HepG2 (cell line): ENCODE data around the gene RAP1GAP2. TPM values are rescaled to one million over a fixed set of nuclear protein-coding genes. Genes with fewer than 3 reads are reported as not detected.
A peak's percentile ranks its signal among the peaks of the same experiment; 100 is the strongest.

ENCODE experiments used
- FOSL2 ChIP-seq: sonication (generic); formaldehyde crosslinking; IDR thresholded peaks from 2 replicates; pipeline ENCODE4 v1.4.0; 2020; ENCODE audit warnings: missing genetic modification reagents
- KLF15 ChIP-seq: sonication (generic); formaldehyde crosslinking; IDR thresholded peaks from 2 replicates; pipeline ENCODE4 v1.8.1; 2023; ENCODE audit warnings: borderline replicate concordance, mild to moderate bottlenecking, inconsistent platforms, missing genetic modification reagents, mixed read lengths
- MYPOP ChIP-seq: sonication (generic); formaldehyde crosslinking; IDR thresholded peaks from 2 replicates; pipeline ENCODE4 v1.8.1; 2023; ENCODE audit warnings: mild to moderate bottlenecking, moderate library complexity, missing genetic modification reagents
- NONO ChIP-seq, 2 experiments: fragments of 450-650 bp in 1 of 2; sonication (generic) in 1 of 2; formaldehyde crosslinking in 1 of 2; IDR thresholded peaks in 1 of 2; conservative IDR thresholded peaks in 1 of 2; 2 replicates each; pipeline versions ENCODE4 v1.6.1 to v1.8.0; 2017 to 2022; ENCODE audit warnings: mild to moderate bottlenecking in 1 of 2, missing genetic modification reagents in 1 of 2, moderate library complexity in 1 of 2
- PHF20 ChIP-seq: sonication (generic); formaldehyde crosslinking; IDR thresholded peaks from 2 replicates; pipeline ENCODE4 v1.5.0; 2020; ENCODE audit warnings: mild to moderate bottlenecking, missing genetic modification reagents
- PREB ChIP-seq: sonication (generic); formaldehyde crosslinking; IDR thresholded peaks from 2 replicates; pipeline ENCODE4 v1.4.0; 2020; ENCODE audit warnings: missing genetic modification reagents
- REST ChIP-seq, 2 experiments: IDR thresholded peaks; 2 replicates each; pipeline ENCODE4 v1.6.1; 2011 to 2012; ENCODE audit warnings: low read length in 2 of 2, borderline replicate concordance in 1 of 2, low read depth in 1 of 2, mild to moderate bottlenecking in 1 of 2, moderate library complexity in 1 of 2
- SALL2 ChIP-seq: sonication (generic); formaldehyde crosslinking; IDR thresholded peaks from 2 replicates; pipeline ENCODE4 v1.8.1; 2023; ENCODE audit warnings: mild to moderate bottlenecking, missing genetic modification reagents, inconsistent platforms
- SIN3B ChIP-seq: fragments of 150-350 bp; IDR thresholded peaks from 2 replicates; pipeline ENCODE4 v1.6.1; 2014; ENCODE audit warnings: low read length
- SIX1 ChIP-seq: sonication (generic); formaldehyde crosslinking; IDR thresholded peaks from 2 replicates; pipeline ENCODE4 v1.4.0; 2020; ENCODE audit warnings: missing genetic modification reagents, borderline replicate concordance
- STAT5B ChIP-seq: sonication (generic); formaldehyde crosslinking; IDR thresholded peaks from 2 replicates; pipeline ENCODE4 v1.4.0; 2020; ENCODE audit warnings: missing genetic modification reagents
- TAF1 ChIP-seq: sonication (generic); formaldehyde crosslinking; IDR thresholded peaks from 2 replicates; pipeline ENCODE4 v1.4.0; 2020; ENCODE audit warnings: missing genetic modification reagents
- ZBTB26 ChIP-seq: IDR thresholded peaks from 2 replicates; pipeline ENCODE4 v1.6.1; 2016; ENCODE audit warnings: missing compliant biosample characterization, missing genetic modification reagents, borderline replicate concordance
- ZFAT ChIP-seq: sonication (generic); formaldehyde crosslinking; conservative IDR thresholded peaks from 2 replicates; pipeline ENCODE4 v1.8.1; 2023; ENCODE audit warnings: missing genetic modification reagents, inconsistent platforms
- ZFP36L2 ChIP-seq: sonication (generic); formaldehyde crosslinking; IDR thresholded peaks from 2 replicates; pipeline ENCODE4 v1.4.0; 2020; ENCODE audit warnings: missing genetic modification reagents
- ZNF468 ChIP-seq: sonication (generic); formaldehyde crosslinking; IDR thresholded peaks from 2 replicates; pipeline ENCODE4 v1.8.0; 2022; ENCODE audit warnings: mild to moderate bottlenecking, moderate library complexity, missing genetic modification reagents
- ZNF549 ChIP-seq: sonication (generic); formaldehyde crosslinking; IDR thresholded peaks from 2 replicates; pipeline ENCODE4 v1.5.0; 2020; ENCODE audit warnings: missing genetic modification reagents
- ZNF670 ChIP-seq: sonication (generic); formaldehyde crosslinking; IDR thresholded peaks from 2 replicates; pipeline ENCODE4 v1.8.0; 2022; ENCODE audit warnings: mild to moderate bottlenecking, missing genetic modification reagents, borderline replicate concordance
- polyA plus RNA-seq, 8 experiments: library from polyadenylated mRNA; depleted of rRNA in 3 of 8; stranded (reverse) in 7 of 8; unstranded in 1 of 8; fragments of >200 nt; fragmentation: Illumina TruSeq in 4 of 8; extraction: Trizol in 4 of 8; gene quantifications; 2 replicates each; pipeline versions ENCODE4 v1.2.1 to v1.2.3, GENCODE V29; 2011 to 2016; ENCODE audit warnings: low read depth in 4 of 8, missing spikeins in 1 of 8, mixed read lengths in 1 of 8; ENCODE audit not compliant: insufficient read depth in 1 of 8
- total RNA-seq, 5 experiments: library from RNA; depleted of rRNA; stranded (reverse); fragments of >200 nt; fragmentation: Illumina TruSeq; extraction: Trizol; gene quantifications; 2 replicates each; pipeline ENCODE4 v1.2.3, GENCODE V29; 2016; ENCODE audit warnings: low read depth in 1 of 5
- TF ChIP-seq, protein P1 (sequence below): IDR thresholded peaks from 2 replicates; pipeline ENCODE4 v1.6.1; 2016

Gene RAP1GAP2
- total and polyA plus RNA-seq, 2 of the 13 experiments (the other 11 are each of a cell fraction or from before 2014, with no cell fraction given): 10.9 to 12.0 TPM

- TF ChIP-seq ZNF468 (peak; percentile 93; the same call in 1 of the 2 replicates), SIN3B (0 out of 2 replicates have a peak, but pooled peaks have one; percentile 25), NONO (IDR thresholded peaks at IDR 0.05) (no peak), NONO (CRISPR knock-in tag; conservative IDR thresholded peaks at IDR 0.05) (peak; percentile 62; the same call in 1 of the 2 replicates), REST (IDR thresholded peaks at IDR 0.05; ENCODE audit: borderline replicate concordance in 1 of 2, low read depth in 1 of 2, low read length in 2 of 2) (peak; percentile 99 to 100), PREB (CRISPR knock-in tag) (peak; percentile 89; the same call in 1 of the 2 replicates), FOSL2 (peak; percentile 64), SALL2 (CRISPR knock-in tag) (peak; percentile 98), ZFP36L2 (peak; percentile 96), ZNF670 (CRISPR knock-in tag) (peak; percentile 80), MYPOP (CRISPR knock-in tag) (peak; percentile 96), TAF1 (peak; percentile 48; the same call in 1 of the 2 replicates), PHF20 (CRISPR knock-in tag) (peak; percentile 65), STAT5B (CRISPR knock-in tag) (peak; percentile 96), SIX1 (CRISPR knock-in tag) (0 out of 2 replicates have a peak, but pooled peaks have one; percentile 22), ZBTB26 (peak; percentile 94), ZFAT (CRISPR knock-in tag) (peak; percentile 92), KLF15 (peak; percentile 82; the same call in 1 of the 2 replicates), ZNF549 (CRISPR knock-in tag) (peak; percentile 72; the same call in 1 of the 2 replicates)
- TF ChIP-seq, protein P1, sequence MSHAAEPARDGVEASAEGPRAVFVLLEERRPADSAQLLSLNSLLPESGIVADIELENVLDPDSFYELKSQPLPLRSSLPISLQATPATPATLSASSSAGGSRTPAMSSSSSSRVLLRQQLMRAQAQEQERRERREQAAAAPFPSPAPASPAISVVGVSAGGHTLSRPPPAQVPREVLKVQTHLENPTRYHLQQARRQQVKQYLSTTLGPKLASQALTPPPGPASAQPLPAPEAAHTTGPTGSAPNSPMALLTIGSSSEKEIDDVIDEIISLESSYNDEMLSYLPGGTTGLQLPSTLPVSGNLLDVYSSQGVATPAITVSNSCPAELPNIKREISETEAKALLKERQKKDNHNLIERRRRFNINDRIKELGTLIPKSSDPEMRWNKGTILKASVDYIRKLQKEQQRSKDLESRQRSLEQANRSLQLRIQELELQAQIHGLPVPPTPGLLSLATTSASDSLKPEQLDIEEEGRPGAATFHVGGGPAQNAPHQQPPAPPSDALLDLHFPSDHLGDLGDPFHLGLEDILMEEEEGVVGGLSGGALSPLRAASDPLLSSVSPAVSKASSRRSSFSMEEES (CRISPR knock-in tag): peak; percentile 86
Measured at GRCh38 chr17:2749784-2750181, 46.5 kb upstream of the RAP1GAP2 start (continued).
